ENCODE results near the gene HMMR.
"Not testable (repeated sequence)": the region's sequence is repeated elsewhere in the genome, so short reads cannot be mapped to it uniquely, and the experiment has no call there.

The HMMR gene

GRCh38 chr5:163509291-163509951 lies 49.0 kb downstream of the HMMR start:
- DNase-seq: no peak

GRCh38 chr5:163512526-163512925 lies 52.1 kb downstream of the HMMR start:
- DNase-seq: no peak

- DNase-seq: no peak
These were observed 64.7 kb downstream of the HMMR start for GRCh38 chr5:163525096-163525495.

GRCh38 chr5:163529698-163530097 lies 69.3 kb downstream of the HMMR start:
- no peak for DNase-seq

GRCh38 chr5:163531272-163531671 lies 70.8 kb downstream of the HMMR start:
- no peak for DNase-seq

- DNase-seq: no peak
These were observed 72.0 kb downstream of the HMMR start for GRCh38 chr5:163532171-163533084.

GRCh38 chr5:163533223-163533622 lies 72.8 kb downstream of the HMMR start:
- DNase-seq: no peak

- no peak for DNase-seq
These were observed 74.2 kb downstream of the HMMR start for GRCh38 chr5:163534492-163535094.

GRCh38 chr5:163535290-163535689 lies 74.9 kb downstream of the HMMR start:
- no peak for DNase-seq

GRCh38 chr5:163536442-163536841 lies 76.0 kb downstream of the HMMR start:
- DNase-seq: not testable (repeated sequence)

GRCh38 chr5:163540696-163541095 lies 80.3 kb downstream of the HMMR start:
- DNase-seq: no peak
